ENCODE results near the gene AHNAK.
"Not testable (repeated sequence)": the region's sequence is repeated elsewhere in the genome, so short reads cannot be mapped to it uniquely, and the experiment has no call there.

Gene AHNAK

DNA sequence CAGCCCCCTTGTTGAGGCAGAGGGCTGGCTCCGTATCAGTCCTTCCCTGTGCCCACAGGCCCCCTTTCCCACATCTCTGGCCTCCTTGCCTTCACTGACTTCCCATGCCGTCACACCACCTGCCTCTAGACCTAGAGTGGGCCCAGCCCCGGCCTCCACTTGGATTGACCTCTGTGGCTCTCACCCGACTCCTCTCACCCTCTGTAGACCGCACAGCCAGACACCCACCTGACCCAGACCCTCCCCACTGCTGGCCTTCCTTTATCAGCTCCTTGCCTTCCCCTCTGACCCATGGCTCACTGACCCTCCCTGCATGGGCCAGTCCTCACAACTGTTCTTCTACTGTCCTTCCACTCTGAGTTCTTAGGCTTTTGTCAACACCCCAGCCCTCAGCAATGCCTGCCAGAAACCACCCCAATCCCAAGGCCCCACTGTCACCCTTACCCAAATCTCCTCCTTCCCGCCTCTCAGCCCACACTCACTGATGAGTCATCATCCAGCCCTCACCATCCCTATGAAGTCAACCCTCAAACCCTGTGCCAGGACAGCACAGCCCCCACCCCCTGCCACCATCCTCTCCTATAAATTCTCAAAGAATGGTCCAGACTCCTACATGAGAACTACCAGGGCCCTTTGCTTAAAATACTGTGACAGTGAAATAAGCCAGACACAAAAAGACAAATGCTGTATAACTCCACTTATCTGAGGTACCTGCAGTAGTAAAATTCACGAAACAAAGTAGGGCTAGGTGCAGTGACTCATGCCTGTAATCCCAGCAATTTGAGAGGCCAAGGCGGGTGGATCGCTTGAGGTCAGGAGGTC, 74.3 kb downstream of the AHNAK start:
- no peak for FAIRE-seq

DNA sequence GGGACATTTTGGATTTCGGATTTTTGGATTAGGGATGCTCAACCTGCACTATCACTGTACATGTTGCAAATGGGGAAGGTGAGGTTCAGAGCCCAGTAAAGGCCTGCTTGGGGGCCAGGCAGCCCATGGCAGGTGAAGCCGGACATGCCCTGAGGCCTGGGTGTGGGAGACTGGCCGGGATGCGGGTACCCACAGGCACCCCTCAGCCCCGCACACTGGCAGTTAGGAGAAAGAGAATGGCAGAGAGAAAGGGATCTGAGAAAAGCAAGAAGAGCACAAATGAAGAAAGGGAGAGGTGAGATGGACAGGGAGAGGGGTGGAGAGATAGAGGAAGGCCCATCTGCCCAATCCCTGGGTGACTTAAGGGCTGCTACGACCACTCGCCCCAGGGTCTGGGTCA, 75.0 kb downstream of the AHNAK start:
- FAIRE-seq (no peak), DNase-seq (ENCODE audit: insufficient read length, low spot score) (no peak)

More for the DNA sequence above, 74.3 kb downstream of the AHNAK start:
- peak; percentile 72 for DNase-seq (ENCODE audit: insufficient read length, low spot score)

- FAIRE-seq (no peak), DNase-seq (ENCODE audit: insufficient read length, low spot score) (no peak)
Observed at GRCh38 chr11:62468577-62468976, 78.0 kb downstream of the AHNAK start.

GRCh38 chr11:62466444-62466843, 80.2 kb downstream of the AHNAK start:
- no peak for FAIRE-seq
- no peak for DNase-seq (ENCODE audit: insufficient read length, low spot score)

- FAIRE-seq (no peak), DNase-seq (ENCODE audit: insufficient read length, low spot score) (no peak)
Observed at GRCh38 chr11:62464655-62465054, 82.0 kb downstream of the AHNAK start.

DNA sequence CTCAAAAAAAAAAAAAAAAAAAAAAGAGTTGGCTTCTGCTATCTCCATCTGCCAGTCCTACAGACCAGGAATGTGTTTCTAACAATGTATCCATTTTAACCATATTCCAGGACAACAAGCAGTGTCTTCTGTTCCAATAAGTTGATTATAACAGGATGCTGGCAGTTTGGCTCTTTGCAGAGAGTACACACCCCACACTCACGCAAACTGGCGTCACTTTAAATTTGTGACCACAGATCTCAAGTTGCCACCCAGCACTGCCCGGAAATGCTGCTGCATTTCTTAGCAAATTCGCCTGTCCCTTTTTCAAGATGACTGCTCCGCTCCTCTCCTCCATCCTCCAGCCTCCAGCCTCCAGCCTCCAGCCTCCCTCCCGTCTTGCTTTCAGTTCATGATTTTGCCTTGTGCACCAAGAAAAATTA, 83.5 kb downstream of the AHNAK start:
- FAIRE-seq (no peak), DNase-seq (ENCODE audit: insufficient read length, low spot score) (no peak)

DNA sequence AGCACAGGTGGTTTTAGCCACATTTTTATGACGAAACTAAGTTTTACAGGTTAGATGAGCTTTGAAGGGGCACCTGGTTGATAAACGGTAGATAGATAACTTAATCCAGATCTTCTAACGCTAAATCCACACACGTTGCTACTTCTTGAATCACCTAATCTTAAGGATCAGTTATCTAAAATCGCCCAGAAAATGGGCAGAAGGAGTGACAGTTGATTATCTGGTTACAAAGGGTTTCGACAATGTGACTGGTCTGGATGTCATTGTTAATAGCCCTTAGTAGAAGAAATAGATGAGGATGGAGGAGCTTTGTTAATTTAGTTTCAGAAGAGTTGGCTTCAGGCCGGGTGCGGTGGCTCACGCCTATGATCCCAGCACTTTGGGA, 84.1 kb downstream of the AHNAK start:
- peak; percentile 4 for FAIRE-seq
- DNase-seq (ENCODE audit: insufficient read length, low spot score) = no peak

DNA sequence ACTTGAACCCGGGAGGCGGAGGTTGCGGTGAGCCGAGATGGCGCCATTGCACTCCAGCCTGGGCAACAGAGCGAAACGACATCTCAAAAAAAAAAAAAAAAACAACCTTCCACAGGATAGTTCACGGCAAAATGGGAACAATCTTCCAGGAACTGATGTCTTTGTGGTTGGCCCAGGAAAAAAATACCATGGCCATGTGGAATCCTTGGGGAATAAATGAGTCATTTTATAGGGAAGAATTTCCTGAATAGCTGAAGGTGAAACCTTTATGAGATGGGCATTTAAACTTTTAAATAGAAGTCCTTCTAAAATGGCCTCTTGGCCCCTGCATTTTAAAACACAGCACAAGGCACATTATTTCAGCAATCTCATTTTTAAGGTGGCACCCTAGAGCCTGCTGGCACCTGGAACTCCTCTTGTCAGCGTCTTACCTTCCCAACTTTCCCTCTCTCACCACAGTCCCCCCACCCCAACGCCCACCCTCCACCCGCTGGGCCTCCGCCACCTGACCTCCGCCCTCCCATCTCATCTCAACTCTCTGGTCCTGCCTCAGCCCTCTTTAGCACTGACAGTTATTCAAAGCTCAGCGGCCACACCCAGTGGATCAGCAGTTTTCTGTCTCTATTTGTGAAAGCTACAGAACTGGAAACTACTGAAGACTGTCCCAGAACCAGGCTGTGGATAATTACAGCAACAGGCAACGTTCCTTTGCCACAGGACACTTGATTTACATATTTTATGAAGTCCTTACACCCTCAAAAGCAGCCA, 84.7 kb downstream of the AHNAK start:
- peak; percentile 52 for DNase-seq (ENCODE audit: insufficient read length, low spot score)
- FAIRE-seq = no peak

- FAIRE-seq = no peak
Observed at GRCh38 chr11:62459080-62459479, 87.5 kb downstream of the AHNAK start.

DNA sequence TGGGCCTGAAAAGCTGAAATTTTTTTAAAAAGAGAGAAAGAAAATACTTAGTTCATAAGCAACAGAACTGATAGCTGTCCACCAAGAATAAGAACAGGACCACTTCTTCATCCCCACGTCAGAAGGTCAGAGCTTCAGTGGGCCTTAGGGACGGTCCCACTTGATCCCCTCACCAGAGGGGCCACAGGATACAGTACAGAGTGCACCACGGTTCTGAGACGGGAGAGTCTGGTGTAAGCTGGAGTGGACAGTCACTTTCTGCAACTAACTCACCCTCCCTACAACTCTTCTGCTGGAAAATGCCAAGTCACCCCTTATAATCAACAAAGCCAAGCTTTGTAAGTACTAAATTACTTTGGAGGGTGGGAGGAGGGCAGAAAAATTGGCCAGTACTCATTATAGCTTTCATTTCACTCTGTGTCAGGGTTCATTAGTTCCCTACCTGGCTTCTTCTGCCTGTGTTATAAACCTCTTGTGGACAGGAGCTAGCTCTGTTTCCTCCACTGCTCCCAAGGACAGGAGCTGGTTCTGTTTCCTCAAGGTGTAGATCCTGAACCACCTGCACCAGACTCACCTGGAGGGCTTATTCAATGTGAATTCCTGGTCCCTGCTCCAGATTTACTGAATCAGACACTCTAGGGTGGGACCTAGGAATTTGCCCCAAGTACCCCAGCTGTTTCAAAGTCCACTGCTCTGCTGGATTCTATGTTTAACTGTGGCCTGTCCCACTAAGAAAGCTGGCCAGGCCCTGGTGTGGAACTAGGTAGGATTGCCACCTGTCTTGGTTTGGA, 88.2 kb downstream of the AHNAK start:
- DNase-seq (ENCODE audit: insufficient read length, low spot score) (no peak), FAIRE-seq (no peak)

More at GRCh38 chr11:62459080-62459479, 87.5 kb downstream of the AHNAK start:
- DNase-seq (ENCODE audit: insufficient read length, low spot score) = no peak

- FAIRE-seq = no peak
- DNase-seq (ENCODE audit: insufficient read length, low spot score) = no peak
Observed at GRCh38 chr11:62457478-62457877, 89.1 kb downstream of the AHNAK start.

DNA sequence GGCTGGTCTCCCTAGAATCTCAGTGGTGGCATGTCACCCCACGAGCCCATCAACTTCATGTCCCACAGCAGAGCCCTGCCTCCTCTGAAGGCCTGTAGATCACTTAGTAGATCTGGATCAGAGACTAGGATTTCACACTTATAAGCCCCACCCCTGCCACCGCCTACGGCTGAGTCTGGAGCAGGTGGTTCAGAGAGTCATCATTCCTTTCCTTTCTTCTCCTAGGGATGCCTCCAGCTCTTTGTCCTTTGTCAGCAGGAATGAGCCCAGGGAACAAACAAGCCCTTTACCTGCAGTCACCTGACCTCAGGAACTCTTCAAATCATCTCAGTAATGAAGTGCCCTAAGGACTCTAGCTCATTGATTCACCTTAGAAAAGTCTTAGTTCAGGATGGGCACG, 90.0 kb downstream of the AHNAK start:
- no peak for FAIRE-seq
- no peak for DNase-seq (ENCODE audit: insufficient read length, low spot score)

DNA sequence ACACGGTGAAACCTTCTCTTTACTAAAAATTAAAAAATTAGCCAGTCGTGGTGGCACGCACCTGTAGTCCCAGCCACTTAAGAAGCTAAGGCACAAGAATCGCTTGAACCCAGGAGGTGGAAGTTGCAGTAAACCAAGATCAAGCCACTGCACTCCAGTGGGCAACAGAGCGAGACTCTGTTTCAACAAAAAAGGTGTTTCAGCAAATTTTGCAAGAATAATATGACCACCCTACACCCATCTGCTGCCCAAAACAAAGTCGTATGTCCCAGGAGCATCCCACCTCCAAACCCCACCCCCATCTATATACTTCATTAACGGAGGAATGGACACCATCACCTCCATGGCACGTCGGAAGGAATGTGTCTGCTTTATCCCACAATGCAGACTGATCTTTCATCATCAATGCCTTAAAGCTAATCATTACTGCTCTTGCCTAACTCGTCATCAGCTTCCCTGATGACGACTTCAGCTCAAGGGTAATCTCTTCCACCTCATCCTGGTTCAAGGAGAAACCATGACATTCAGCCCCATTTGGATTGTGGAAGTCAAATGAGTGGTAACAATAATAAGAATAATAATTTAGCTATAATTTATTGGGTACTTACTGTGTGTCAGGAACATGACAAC, 93.7 kb downstream of the AHNAK start:
- FAIRE-seq = no peak
- DNase-seq (ENCODE audit: insufficient read length, low spot score) = no peak

DNA sequence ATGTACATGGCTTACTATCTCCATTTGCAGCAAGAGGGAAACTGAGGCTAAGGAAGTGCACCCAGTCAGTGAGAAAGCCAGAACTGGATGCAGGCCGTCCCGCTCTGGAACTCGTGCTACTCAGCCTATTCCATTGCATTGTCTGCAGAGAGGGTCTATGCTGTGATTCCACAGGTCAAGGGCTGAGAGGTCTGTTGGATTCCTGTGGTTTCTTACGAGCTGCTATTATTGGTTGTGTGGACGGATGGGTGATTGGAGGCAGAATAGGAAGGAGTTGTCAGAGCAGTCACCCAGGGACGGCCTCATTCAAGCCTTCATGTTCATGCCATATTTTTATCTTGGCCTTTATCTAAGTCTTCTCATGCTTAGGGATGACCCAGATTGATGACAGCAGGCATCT, 94.3 kb downstream of the AHNAK start:
- FAIRE-seq (no peak), DNase-seq (ENCODE audit: insufficient read length, low spot score) (peak; percentile 45)

DNA sequence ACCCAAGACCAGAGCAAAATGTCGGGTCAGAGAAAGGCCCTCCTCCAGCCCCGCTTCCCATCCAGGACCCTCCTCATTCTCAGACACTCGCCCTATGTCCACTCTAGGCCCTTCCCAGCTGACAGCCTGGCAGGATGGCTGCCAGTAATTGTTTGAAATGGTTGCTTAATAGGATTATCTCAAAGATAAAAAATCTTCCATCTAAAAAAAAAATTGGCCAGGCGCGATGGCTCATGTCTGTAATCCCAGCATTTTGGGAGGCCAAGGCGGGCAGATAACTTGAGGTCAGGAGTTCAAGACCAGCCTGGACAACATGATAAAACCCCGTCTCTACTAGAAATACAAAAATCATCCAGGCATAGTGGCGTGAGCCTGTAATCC, 95.4 kb downstream of the AHNAK start:
- DNase-seq (ENCODE audit: insufficient read length, low spot score) (no peak), FAIRE-seq (no peak)

GRCh38 chr11:62450543-62451240, 95.9 kb downstream of the AHNAK start:
- no peak for FAIRE-seq

GRCh38 chr11:62449912-62450311, 96.7 kb downstream of the AHNAK start:
- not testable (repeated sequence) for DNase-seq (ENCODE audit: insufficient read length, low spot score); FAIRE-seq

More at GRCh38 chr11:62450543-62451240, 95.9 kb downstream of the AHNAK start:
- DNase-seq (ENCODE audit: insufficient read length, low spot score) = no peak

DNA sequence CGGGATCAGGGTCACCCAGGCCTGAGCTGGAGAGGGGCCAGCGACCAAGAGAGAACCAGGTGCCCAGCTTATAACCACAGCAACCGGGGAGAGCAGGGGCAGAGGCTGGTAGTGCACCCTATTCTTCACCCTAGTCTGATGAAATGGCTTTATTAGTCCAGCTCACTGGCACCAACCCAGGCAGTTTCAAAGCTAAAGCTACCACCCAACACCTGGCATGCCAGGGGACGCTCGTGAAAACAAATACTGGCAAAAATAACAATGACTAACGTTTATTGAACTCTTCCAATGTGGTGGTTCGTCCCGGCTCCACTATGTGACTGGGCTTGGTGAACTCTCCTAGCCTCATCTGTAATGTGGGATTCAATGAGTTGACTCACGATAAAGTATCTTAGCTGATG, 97.2 kb downstream of the AHNAK start:
- FAIRE-seq (no peak), DNase-seq (ENCODE audit: insufficient read length, low spot score) (no peak)

DNA sequence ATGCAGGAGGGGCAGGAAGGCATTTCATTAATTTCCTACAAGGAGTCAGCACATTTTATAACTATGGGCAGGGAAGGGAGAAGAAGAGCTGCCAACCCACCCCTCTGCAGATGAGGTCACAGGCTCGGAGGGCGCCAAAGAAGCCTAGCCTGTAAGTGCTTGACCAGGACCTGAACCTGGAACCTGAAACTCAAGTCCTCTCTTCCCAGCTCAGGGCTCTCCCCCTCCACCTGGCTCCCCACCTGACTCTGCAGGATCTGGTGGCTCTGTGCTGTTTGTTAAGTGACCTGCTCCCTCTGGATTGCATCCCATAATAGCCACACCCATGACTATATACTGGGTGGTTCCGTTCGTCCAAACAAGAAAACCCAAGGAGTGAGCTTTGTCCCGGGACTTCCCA, 100.5 kb downstream of the AHNAK start:
- DNase-seq (ENCODE audit: insufficient read length, low spot score) = no peak
- FAIRE-seq = no peak

- DNase-seq (ENCODE audit: insufficient read length, low spot score) = no peak
- FAIRE-seq = no peak
Observed at GRCh38 chr11:62445314-62445740, 101.3 kb downstream of the AHNAK start.
